Tibial artery (tissue), 4 donors: ENCODE results near the gene ITPK1.

ENCODE experiments used
- DNase-seq, 2 donors: peaks; one replicate each; pipeline ENCODE4 v3.0.0-alpha.2; 2019
- H3K27ac ChIP-seq, 2 donors: fragments of 200-600 bp; sonication (generic) in 1 of 2; 1 replicate in 1 of 2; 2 replicates in 1 of 2; pipeline ENCODE4 v1.5.1; 2018 to 2019; ENCODE audit warnings: mild to moderate bottlenecking in 1 of 2
- H3K27me3 ChIP-seq, 2 donors: fragments of 200-600 bp; sonication (generic) in 1 of 2; one replicate each; pipeline versions ENCODE4 v1.5.1 to v1.6.0; 2016 to 2019
- H3K36me3 ChIP-seq, 3 donors: fragments of 200-600 bp; sonication (generic) in 2 of 3; one replicate each; pipeline ENCODE4 v1.5.1; 2016 to 2019; ENCODE audit warnings: mild to moderate bottlenecking in 2 of 3
- H3K4me1 ChIP-seq, 4 donors: fragments of 200-600 bp; sonication (generic) in 2 of 4; 1 replicate in 3 of 4; 2 replicates in 1 of 4; pipeline ENCODE4 v1.5.1; 2016 to 2019
- H3K4me3 ChIP-seq, 2 donors: fragments of 200-600 bp; sonication (generic) in 1 of 2; 1 replicate in 1 of 2; 2 replicates in 1 of 2; pipeline ENCODE4 v1.5.1; 2018 to 2019; ENCODE audit warnings: mild to moderate bottlenecking in 2 of 2
- H3K9me3 ChIP-seq, 3 donors: fragments of 200-600 bp; sonication (generic) in 1 of 3; one replicate each; pipeline ENCODE4 v1.5.1; 2016 to 2019
- CTCF ChIP-seq, 2 experiments: fragments of 200-600 bp in 1 of 2; fragments of 450-650 bp in 1 of 2; IDR thresholded peaks; one replicate each; pipeline ENCODE4 v1.5.1; 2017 to 2019; ENCODE audit warnings: antibody characterized with exemption in 2 of 2, mild to moderate bottlenecking in 1 of 2, moderate library complexity in 1 of 2
- intact Hi-C: fragments of 100-400 bp; cut with DNase I; formaldehyde crosslinking; loops from one replicate; pipeline ENCODE4 v1.15.0; 2023; ENCODE audit warnings: low total_unique reads

The ITPK1 gene

GRCh38 chr14:92955381-92955780 is 160.3 kb downstream of the ITPK1 start:
- Histone ChIP-seq H3K4me1 (peaks cover 0 to 35% (median 30%) of the 10 kb centered on the region in 4 donors), H3K4me3 (no peak overlapping the region), H3K36me3 (peaks cover 20 to 56% (median 34%) of the 10 kb centered on the region in 3 donors), H3K9me3 (no peaks in the 10 kb centered on the region), H3K27me3 (no peaks in the 10 kb centered on the region), H3K27ac (no peak overlapping the region)
- intact Hi-C loops, result loop anchor here (10.0 kb wide), 1 partner anchor 219 kb away; no protein-coding TSS in a partner anchor
- no peak for TF ChIP-seq CTCF (IDR thresholded peaks at IDR 0.05)
- no peak for DNase-seq

GRCh38 chr14:92954933-92955332 is 160.8 kb downstream of the ITPK1 start:
- Histone ChIP-seq H3K27ac (no peak overlapping the region), H3K4me3 (no peak overlapping the region), H3K9me3 (no peaks in the 10 kb centered on the region), H3K27me3 (no peaks in the 10 kb centered on the region), H3K4me1 (peaks cover 0 to 39% (median 34%) of the 10 kb centered on the region in 4 donors), H3K36me3 (peaks cover 20 to 56% (median 37%) of the 10 kb centered on the region in 3 donors)
- intact Hi-C loops, result loop anchor here (5.0 to 10.0 kb wide), 2 partner anchors 187 to 220 kb away; no protein-coding TSS in a partner anchor
- no peak for DNase-seq
- TF ChIP-seq CTCF (IDR thresholded peaks at IDR 0.05), result no peak

- no peak for TF ChIP-seq CTCF (IDR thresholded peaks at IDR 0.05)
- H3K4me3 ChIP-seq, result peak overlapping the region in 1 of 2 donors; percentile 26
- H3K36me3 ChIP-seq, result peaks cover 18 to 62% (median 40%) of the 10 kb centered on the region in 3 donors
- peaks cover 0 to 43% (median 36%) of the 10 kb centered on the region in 4 donors for H3K4me1 ChIP-seq
- DNase-seq, result no peak
- H3K27ac ChIP-seq, result peak overlapping the region; percentile 72 to 85
- no peaks in the 10 kb centered on the region for H3K27me3 ChIP-seq
- intact Hi-C loops, result loop anchor here (2.0 to 10.0 kb wide), 3 partner anchors 189 to 253 kb away; partner anchors contain the start of genes GON7 and UBR7
- no peaks in the 10 kb centered on the region for H3K9me3 ChIP-seq
Measured at GRCh38 chr14:92953526-92953925, 162.2 kb downstream of the ITPK1 start.

- peaks cover 0 to 43% (median 36%) of the 10 kb centered on the region in 4 donors for H3K4me1 ChIP-seq
- intact Hi-C loops, result loop anchor here (1.0 to 10.0 kb wide), 4 partner anchors 163 to 254 kb away; partner anchors contain the start of genes GON7, ITPK1 and UBR7
- H3K4me3 ChIP-seq, result peak overlapping the region; percentile 9 to 26
Measured at GRCh38 chr14:92952481-92953298, 163.0 kb downstream of the ITPK1 start.

More at GRCh38 chr14:92952481-92953298, 163.0 kb downstream of the ITPK1 start:
- peak; percentile 49 to 93 for DNase-seq
- TF ChIP-seq CTCF (IDR thresholded peaks at IDR 0.05), result peak in 1 of 2 experiments; percentile 35
- Histone ChIP-seq H3K27ac (peak overlapping the region; percentile 72 to 85), H3K27me3 (no peaks in the 10 kb centered on the region), H3K9me3 (no peaks in the 10 kb centered on the region), H3K36me3 (peaks cover 10 to 56% (median 31%) of the 10 kb centered on the region in 3 donors)
